Esophagus squamous epithelium (tissue), 4 donors: ENCODE results near the gene C10orf105.

Source experiments
- POLR2A ChIP-seq, 4 donors: fragments of 450-650 bp; IDR thresholded peaks; one replicate each; pipeline ENCODE4 v1.6.1; 2017; ENCODE audit warnings: antibody characterized with exemption in 4 of 4, mild to moderate bottlenecking in 4 of 4, moderate library complexity in 3 of 4
- TF ChIP-seq, protein P1 (sequence below), 6 experiments: fragments of 450-650 bp in 4 of 6; fragments of 200-600 bp in 2 of 6; sonication (generic) in 2 of 6; IDR thresholded peaks; one replicate each; pipeline ENCODE4 v1.5.1; 2016 to 2019; ENCODE audit warnings: antibody characterized with exemption in 6 of 6, mild to moderate bottlenecking in 4 of 6, moderate library complexity in 4 of 6

DNA sequence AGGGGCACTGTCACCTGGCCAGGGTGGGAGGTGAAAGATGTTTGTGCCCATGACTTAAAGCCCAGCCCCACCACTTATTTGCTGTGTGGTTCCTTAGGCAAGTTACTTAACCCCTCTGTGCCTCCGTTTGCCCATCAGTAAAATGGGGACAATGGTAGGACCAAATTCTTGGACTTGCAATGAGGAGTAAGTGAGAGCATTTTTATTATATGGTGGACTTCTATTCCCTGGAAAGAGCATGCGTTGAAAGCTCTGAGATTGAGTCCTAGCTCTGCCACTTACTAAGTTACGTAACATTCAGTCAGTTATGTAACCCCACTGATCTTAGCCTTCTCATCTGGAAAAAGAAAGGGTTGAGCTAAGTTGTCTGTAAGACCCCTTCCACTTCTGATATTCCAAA, 35.0 kb upstream of the C10orf105 start:
- TF ChIP-seq, protein P1, sequence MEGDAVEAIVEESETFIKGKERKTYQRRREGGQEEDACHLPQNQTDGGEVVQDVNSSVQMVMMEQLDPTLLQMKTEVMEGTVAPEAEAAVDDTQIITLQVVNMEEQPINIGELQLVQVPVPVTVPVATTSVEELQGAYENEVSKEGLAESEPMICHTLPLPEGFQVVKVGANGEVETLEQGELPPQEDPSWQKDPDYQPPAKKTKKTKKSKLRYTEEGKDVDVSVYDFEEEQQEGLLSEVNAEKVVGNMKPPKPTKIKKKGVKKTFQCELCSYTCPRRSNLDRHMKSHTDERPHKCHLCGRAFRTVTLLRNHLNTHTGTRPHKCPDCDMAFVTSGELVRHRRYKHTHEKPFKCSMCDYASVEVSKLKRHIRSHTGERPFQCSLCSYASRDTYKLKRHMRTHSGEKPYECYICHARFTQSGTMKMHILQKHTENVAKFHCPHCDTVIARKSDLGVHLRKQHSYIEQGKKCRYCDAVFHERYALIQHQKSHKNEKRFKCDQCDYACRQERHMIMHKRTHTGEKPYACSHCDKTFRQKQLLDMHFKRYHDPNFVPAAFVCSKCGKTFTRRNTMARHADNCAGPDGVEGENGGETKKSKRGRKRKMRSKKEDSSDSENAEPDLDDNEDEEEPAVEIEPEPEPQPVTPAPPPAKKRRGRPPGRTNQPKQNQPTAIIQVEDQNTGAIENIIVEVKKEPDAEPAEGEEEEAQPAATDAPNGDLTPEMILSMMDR (IDR thresholded peaks at IDR 0.05), result no peak
- no peak for TF ChIP-seq POLR2A (IDR thresholded peaks at IDR 0.05)
